ENCODE results near the gene CAMSAP2. TPM values are rescaled to one million over a fixed set of nuclear protein-coding genes. Genes with fewer than 3 reads are reported as not detected.
"Not testable (repeated sequence)": the region's sequence is repeated elsewhere in the genome, so short reads cannot be mapped to it uniquely, and the experiment has no call there.

CAMSAP2 gene
- total RNA-seq, 1 experiment from 2014 or later: 30.3 TPM

DNA sequence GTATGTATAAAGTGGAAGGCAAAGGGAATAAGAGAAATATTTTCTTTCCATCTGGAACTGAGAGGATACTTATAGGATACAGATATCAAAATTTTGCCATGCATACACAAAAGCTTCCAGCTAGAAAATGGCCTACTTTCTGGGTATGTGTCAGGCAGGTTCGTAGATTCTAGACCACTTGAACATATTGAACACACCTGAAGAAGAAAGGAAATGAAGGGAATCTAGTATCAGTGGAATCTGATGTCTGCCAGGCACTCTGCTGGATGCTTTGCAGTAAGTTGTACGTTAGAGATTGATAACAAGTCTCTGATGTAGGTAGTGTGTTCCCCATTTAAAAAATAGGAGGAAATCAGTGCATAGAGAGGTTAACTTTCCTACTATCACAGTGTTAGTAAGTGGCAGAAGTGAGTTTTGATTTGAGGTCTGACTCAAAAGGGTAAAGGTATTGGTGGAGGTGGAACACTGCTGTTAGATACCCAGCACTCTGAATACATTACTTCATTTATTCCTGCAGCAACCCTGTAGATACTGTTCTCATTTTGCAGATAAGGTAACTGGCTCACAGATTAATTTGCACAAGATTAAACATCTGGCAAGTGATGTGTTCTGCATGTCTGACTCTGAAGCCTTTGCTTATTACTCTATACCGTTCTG, 3.0 kb downstream of the CAMSAP2 start:
- TF ChIP-seq, protein P1, sequence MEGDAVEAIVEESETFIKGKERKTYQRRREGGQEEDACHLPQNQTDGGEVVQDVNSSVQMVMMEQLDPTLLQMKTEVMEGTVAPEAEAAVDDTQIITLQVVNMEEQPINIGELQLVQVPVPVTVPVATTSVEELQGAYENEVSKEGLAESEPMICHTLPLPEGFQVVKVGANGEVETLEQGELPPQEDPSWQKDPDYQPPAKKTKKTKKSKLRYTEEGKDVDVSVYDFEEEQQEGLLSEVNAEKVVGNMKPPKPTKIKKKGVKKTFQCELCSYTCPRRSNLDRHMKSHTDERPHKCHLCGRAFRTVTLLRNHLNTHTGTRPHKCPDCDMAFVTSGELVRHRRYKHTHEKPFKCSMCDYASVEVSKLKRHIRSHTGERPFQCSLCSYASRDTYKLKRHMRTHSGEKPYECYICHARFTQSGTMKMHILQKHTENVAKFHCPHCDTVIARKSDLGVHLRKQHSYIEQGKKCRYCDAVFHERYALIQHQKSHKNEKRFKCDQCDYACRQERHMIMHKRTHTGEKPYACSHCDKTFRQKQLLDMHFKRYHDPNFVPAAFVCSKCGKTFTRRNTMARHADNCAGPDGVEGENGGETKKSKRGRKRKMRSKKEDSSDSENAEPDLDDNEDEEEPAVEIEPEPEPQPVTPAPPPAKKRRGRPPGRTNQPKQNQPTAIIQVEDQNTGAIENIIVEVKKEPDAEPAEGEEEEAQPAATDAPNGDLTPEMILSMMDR (IDR thresholded peaks at IDR 0.05; ENCODE audit: unreplicated experiment): no peak
- no peaks in the 10 kb centered on the region for H3K27me3 Mint-ChIP-seq (ENCODE audit: unreplicated experiment)
- intact Hi-C loops (cut with micrococcal nuclease; ENCODE audit: unreplicated experiment): loop anchor here (2.0 to 5.0 kb wide), 3 partner anchors 61 to 119 kb away; partner anchors contain the start of gene DDX59
- H3K27ac Mint-ChIP-seq (ENCODE audit: unreplicated experiment): peak overlapping the region; percentile 9
- DNase-seq: no peak
- peaks cover 41% of the 10 kb centered on the region for H3K4me1 Mint-ChIP-seq (ENCODE audit: low read depth, unreplicated experiment)
- BruUV-seq (replicated peaks): no TSS peak
- H3K36me3 Mint-ChIP-seq (ENCODE audit: insufficient read depth, unreplicated experiment): peaks cover 29% of the 10 kb centered on the region
- peak overlapping the region; percentile 92 for H3K4me3 Mint-ChIP-seq (ENCODE audit: low read depth, unreplicated experiment)
- CTCF ChIA-PET: interaction anchor here (1.1 kb wide), 1 partner anchor 10 kb away, joined by 3 read pairs; no protein-coding TSS in a partner anchor
- no peaks in the 10 kb centered on the region for H3K9me3 Mint-ChIP-seq (ENCODE audit: low read depth, unreplicated experiment)

- H3K27ac Mint-ChIP-seq (ENCODE audit: unreplicated experiment): no peak overlapping the region
- BruUV-seq (replicated peaks): no TSS peak
- H3K36me3 Mint-ChIP-seq (ENCODE audit: insufficient read depth, unreplicated experiment): peaks cover 14% of the 10 kb centered on the region
- CTCF ChIA-PET: no interaction called here
- H3K27me3 Mint-ChIP-seq (ENCODE audit: unreplicated experiment): no peaks in the 10 kb centered on the region
- peaks cover 33% of the 10 kb centered on the region for H3K4me1 Mint-ChIP-seq (ENCODE audit: low read depth, unreplicated experiment)
- intact Hi-C loops (cut with micrococcal nuclease; ENCODE audit: unreplicated experiment): loop anchor here (5.0 kb wide), 1 partner anchor 77 kb away; the partner anchor contains the start of gene DDX59
- no peaks in the 10 kb centered on the region for H3K9me3 Mint-ChIP-seq (ENCODE audit: low read depth, unreplicated experiment)
- H3K4me3 Mint-ChIP-seq (ENCODE audit: low read depth, unreplicated experiment): no peak overlapping the region
- no peak for DNase-seq
- TF ChIP-seq, protein P1 (IDR thresholded peaks at IDR 0.05; ENCODE audit: unreplicated experiment): no peak
Observed at GRCh38 chr1:200744143-200744542, 5.5 kb downstream of the CAMSAP2 start.

DNA sequence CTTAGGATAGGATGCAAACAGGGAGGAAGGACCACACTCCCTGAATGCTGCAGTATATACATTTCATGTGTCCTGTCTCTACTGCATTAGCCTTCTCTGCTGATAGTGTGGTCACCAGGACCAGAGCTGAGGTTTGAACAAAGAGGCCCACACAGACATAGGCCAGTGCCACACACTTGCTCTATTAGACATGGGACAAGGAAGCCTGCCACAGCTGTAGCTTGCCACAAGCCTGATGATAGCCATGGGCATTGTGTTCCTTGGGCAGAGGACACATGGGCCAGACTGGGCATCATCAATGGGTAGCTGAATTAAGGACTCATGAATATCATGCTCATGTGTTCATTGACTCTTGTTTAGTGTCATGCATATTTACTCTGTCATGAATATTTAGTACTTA, 10.4 kb downstream of the CAMSAP2 start:
- H3K27ac Mint-ChIP-seq (ENCODE audit: unreplicated experiment): no peak overlapping the region
- TF ChIP-seq, protein P1 (IDR thresholded peaks at IDR 0.05; ENCODE audit: unreplicated experiment): no peak
- H3K4me1 Mint-ChIP-seq (ENCODE audit: low read depth, unreplicated experiment): peaks cover 32% of the 10 kb centered on the region
- no peaks in the 10 kb centered on the region for H3K27me3 Mint-ChIP-seq (ENCODE audit: unreplicated experiment)
- no TSS peak for BruUV-seq (replicated peaks)
- H3K4me3 Mint-ChIP-seq (ENCODE audit: low read depth, unreplicated experiment): no peak overlapping the region
- H3K36me3 Mint-ChIP-seq (ENCODE audit: insufficient read depth, unreplicated experiment): no peaks in the 10 kb centered on the region
- CTCF ChIA-PET: no interaction called here
- H3K9me3 Mint-ChIP-seq (ENCODE audit: low read depth, unreplicated experiment): no peaks in the 10 kb centered on the region
- no peak for DNase-seq
- intact Hi-C loops (cut with micrococcal nuclease; ENCODE audit: unreplicated experiment): no loop called here

DNA sequence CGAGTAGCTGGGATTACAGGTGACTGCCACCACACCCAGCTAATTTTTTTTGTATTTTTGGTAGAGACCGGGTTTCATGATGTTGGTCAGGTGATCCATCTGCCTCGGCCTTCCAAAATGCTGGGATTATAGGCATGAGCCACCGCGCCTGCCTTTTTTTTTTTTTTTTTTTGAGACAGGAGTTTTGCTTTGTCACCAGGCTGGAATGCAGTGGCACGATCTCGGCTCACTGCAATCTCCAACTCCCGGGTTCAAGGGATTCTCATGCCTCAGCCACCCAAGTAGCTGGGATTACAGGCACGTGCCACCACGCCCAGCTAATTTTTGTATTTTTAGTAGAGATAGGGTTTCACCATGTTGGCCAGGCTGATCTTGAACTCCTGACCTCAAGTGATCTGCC, 12.1 kb downstream of the CAMSAP2 start:
- H3K4me3 Mint-ChIP-seq (ENCODE audit: low read depth, unreplicated experiment); H3K27me3 Mint-ChIP-seq (ENCODE audit: unreplicated experiment); H3K36me3 Mint-ChIP-seq (ENCODE audit: insufficient read depth, unreplicated experiment); H3K9me3 Mint-ChIP-seq (ENCODE audit: low read depth, unreplicated experiment); DNase-seq; CTCF ChIA-PET; BruUV-seq (replicated peaks); H3K27ac Mint-ChIP-seq (ENCODE audit: unreplicated experiment); intact Hi-C loops (cut with micrococcal nuclease; ENCODE audit: unreplicated experiment): not testable (repeated sequence)
- peaks cover 23% of the 10 kb centered on the region for H3K4me1 Mint-ChIP-seq (ENCODE audit: low read depth, unreplicated experiment)

GRCh38 chr1:200751717-200752116, 13.0 kb downstream of the CAMSAP2 start:
- Mint-ChIP-seq H3K4me3 (ENCODE audit: low read depth, unreplicated experiment) (no peak overlapping the region), H3K27ac (ENCODE audit: unreplicated experiment) (no peak overlapping the region), H3K9me3 (ENCODE audit: low read depth, unreplicated experiment) (no peaks in the 10 kb centered on the region), H3K36me3 (ENCODE audit: insufficient read depth, unreplicated experiment) (no peaks in the 10 kb centered on the region), H3K27me3 (ENCODE audit: unreplicated experiment) (no peaks in the 10 kb centered on the region), H3K4me1 (ENCODE audit: low read depth, unreplicated experiment) (peaks cover 15% of the 10 kb centered on the region)
- TF ChIP-seq, protein P1 (IDR thresholded peaks at IDR 0.05; ENCODE audit: unreplicated experiment): no peak
- DNase-seq: no peak
- CTCF ChIA-PET: interaction anchor here (1.1 kb wide), 1 partner anchor 10 kb away, joined by 3 read pairs; no protein-coding TSS in a partner anchor
- intact Hi-C loops (cut with micrococcal nuclease; ENCODE audit: unreplicated experiment): no loop called here
- BruUV-seq (replicated peaks): no TSS peak

Data from Calu3 (cell line).